ENCODE measurements around the gene STK38L. TPM values are rescaled to one million over a fixed set of nuclear protein-coding genes. Genes with fewer than 3 reads are reported as not detected.

The STK38L gene
- polyA plus RNA-seq, 4 donors: 35.5 to 43.9 (median 43.5) TPM

DNA sequence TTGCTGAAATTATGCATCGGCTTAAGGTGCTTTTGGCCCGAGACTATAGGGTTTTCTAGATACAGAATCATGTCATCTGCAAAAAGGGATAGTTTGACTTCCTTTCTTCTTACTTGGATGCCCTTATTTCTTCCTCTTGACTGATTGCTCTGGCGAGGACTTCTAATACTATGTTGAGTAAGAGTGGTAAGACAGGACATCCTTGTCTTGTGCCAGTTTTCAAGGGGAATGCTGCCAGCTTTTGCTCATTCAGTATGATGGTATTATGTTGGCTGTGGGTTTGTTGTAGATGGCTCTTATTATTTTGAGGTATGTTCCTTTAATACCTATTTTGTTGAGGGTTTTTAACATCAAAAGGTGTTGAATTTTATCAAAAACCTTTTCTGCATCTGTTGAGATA is 96.9 kb downstream of the STK38L start:
- DNase-seq (ENCODE audit: low read depth in 4 of 4, low spot score in 2 of 4): no peak

DNA sequence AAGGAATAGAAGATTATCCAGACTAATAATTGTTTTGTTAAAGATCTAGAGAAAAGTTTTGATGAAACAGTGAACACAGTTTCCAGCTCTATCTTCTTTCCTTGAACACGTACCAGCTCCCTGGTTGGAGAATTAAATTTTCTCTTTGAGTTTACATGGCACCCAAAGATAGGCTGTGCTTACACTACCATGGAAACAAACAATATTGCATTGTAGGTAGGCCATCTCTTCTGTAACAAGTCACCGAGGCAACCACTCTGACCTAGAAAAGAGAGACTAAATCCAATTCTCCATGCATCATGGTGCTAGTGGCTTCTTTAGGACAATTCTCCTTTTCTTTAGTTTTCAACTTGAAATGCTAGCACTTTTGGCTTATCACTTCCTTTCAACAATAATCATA is 98.5 kb downstream of the STK38L start:
- DNase-seq (ENCODE audit: low read depth in 4 of 4, low spot score in 2 of 4): no peak

DNA sequence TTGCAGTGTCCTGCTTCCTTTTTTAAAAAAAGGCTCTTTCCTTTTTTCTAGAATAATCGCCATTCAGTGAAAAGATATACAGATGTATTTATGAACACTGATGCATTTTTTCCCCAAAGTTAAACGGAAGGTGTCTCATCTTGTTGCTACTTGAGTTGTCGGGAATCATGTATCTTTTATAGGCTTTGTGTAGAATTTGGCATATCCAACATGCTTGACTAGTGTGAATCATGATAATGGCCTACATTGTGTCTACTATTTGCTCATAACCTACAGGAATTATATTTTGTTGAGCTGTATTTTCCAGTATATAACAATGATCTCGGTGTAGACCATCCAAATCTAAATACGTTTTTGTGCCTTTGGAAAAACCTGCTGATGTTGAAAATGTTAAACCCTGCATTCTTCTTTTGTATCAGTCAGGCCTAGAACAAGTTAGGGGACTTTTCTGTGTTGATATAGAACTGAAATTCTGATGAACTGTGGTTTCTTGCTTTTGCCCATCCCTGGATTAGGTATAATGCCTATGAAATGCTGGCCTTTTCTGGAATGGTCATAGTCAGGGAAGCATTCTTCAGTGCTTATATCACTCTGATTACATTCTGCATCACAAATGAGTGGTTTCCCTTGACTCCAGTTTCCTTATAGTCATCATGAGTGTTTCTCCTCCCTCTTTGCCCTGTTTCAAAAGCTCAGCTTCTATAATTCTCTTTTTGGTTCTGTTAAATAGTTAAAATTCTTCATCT is 99.3 kb downstream of the STK38L start:
- DNase-seq (ENCODE audit: low read depth in 4 of 4, low spot score in 2 of 4): no peak

DNA sequence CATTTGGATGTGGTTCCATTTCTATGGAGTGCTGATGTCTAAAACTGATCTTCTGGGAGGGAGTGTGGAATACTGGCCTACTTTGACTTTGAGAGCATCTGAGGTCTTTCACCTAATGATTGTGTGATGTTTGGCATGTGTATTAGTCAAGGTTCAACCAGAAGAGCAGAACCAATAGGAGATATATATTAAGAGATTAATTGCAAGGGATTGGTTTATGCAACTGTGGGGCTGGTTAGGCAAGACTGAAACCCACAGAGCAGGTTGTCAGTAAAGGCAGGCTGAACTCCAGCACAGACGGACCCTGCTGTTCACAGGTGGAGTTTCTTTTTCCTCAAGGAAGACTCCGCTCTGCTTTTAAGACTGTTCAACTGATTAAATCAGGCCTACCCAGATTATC is 100.2 kb downstream of the STK38L start:
- no peak for DNase-seq (ENCODE audit: low read depth in 4 of 4, low spot score in 2 of 4)

DNA sequence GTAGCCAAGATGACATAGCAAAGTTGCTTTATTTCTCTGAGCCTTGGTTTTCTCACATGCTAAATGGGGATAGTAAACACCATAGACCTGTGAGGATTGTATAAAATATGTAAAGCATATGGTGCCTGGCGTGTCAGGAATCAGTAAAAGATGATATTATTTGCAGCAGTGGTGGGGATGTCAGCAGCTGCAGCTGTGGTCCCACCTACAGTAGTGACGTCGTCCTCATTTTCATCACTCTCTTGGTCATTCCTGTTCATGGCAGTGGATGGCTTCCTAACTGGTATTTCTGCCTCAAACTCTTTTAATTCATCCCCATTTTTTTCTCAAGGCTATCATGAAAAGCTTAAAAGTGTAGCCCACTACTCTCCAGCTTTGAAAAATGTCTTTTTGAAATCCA is 100.7 kb downstream of the STK38L start:
- DNase-seq (ENCODE audit: low read depth in 4 of 4, low spot score in 2 of 4): no peak

DNA sequence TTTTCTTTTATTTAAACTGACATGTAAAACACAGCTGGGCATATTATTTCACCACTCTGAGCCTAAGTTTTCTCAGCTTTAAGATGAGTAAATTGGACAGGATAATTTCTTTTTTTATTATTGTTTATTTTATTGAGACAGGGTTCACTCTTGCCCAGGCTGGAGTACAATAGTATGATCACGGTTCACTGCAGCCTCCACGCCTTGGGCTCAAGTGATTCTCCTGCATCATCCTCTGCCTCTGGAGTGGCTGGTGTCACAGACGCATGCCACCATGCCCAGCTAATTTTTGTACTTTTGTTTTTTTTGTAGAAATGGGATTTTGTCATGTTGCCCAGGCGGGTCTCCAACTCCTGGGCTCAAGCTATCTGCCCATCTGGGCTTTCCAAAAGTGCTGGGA is 101.3 kb downstream of the STK38L start:
- DNase-seq (ENCODE audit: low read depth in 4 of 4, low spot score in 2 of 4): no peak

DNA sequence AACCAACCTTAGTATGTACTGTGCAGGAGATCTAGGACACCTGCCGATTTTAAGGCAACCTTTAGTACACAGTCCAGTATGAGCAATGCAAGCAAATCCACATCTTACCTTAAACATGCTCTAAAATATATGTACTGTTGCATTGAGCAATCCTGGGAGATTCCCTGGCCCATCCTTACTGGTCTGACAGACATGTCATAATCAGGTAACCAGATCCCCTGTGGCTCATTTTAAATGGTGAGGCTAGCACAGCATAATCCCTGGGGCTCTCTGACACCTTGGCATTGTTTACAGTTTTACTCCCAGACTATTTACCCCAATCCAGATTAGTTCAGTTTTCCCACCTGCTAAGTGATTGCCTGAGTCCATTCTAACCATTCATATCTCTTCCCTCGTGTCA is 103.7 kb downstream of the STK38L start:
- no peak for DNase-seq (ENCODE audit: low read depth in 4 of 4, low spot score in 2 of 4)

DNA sequence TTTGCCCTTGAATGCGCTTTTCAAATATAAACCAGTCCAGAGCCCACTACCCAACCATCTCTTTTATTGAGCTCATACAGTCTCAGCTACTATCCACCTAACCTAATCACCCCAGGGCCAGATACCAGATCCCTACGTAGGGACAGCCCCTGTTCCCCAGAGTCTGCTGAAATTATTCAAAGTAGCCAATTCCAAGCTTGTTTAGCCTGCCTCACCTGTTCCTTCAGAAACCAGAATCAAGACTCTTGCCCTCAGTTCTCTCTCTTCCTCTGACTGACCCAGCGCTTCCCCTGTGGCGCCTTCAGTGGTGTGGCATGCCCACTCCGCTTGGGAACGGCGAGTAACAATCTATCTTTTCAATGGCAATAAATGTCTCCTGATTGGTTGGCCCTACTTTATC is 107.4 kb downstream of the STK38L start:
- DNase-seq (ENCODE audit: low read depth in 4 of 4, low spot score in 2 of 4): no peak

DNA sequence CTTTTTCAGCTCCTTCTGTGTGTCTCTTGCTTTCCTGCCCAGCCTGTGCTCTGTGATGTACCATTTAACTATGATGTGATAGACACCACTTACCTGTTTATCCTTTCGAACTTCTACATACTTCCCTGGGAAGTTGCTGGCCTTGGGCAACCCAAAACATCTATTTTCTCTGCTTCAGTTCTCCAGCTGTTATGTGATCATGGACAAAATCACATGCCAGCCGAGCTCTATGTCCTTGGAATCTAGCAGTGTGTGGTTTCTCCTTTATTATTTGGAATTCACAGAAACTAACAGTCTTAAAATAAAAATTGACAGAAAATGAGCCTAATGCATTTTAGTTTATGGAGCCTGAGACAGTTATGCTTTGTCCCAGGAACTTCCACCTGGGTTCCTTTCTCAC is 111.4 kb downstream of the STK38L start:
- no peak for DNase-seq (ENCODE audit: low read depth in 4 of 4, low spot score in 2 of 4)

DNA sequence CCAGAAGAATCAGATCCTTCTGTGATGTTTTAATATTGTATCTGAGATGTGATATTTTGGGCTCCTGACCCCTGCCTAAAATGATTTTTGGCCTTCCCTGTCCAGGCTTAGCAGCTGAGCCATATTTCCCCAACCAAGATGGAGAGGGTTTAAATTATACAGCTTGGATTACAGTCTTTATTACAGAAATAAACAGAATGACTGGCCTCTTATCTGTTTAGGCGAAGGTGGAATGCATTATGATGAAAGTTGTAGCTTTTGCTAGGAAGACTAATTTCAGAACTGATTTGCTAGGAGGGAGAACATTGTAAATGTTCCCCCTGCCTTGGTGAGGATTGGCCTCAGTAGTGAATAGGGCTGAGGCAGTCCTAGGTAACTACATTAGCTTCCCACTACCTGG is 111.9 kb downstream of the STK38L start:
- DNase-seq (ENCODE audit: low read depth in 4 of 4, low spot score in 2 of 4): no peak

DNA sequence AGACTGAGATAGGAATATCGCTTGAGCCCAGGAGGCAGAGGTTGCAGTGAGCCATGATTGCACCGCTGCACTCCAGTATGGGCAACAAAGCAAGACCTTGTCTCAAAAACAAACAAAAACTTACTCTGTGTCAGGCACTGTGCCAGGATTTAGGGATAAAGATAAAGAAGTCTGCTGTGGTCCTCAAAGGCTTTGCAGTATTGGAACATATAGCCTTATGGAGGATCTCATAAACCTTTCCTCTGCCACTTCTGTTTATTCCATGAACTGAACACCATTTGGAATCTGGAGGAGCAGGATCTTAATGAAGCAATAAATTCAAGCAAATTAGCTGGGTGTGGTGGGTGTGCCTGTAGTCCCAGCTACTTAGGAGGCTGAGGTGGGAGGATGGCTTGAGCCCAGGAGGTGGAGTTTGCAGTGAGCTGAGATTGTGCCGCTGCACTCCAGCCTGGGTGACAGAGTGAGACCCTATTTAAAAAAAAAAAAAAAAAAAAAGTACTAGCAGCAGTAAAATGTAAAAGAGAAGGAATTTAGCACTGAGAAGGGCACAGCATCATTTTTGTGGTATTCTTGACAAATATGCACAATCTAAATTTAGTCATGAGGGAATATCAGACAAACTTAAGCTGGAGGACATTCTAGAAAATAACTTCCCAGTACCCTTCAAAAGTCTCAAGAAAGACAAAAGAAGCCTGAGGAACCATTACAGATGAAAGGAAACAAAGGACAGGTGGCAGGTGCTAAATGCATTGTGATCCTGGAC is 115.7 kb downstream of the STK38L start:
- no peak for DNase-seq (ENCODE audit: low read depth in 4 of 4, low spot score in 2 of 4)

DNA sequence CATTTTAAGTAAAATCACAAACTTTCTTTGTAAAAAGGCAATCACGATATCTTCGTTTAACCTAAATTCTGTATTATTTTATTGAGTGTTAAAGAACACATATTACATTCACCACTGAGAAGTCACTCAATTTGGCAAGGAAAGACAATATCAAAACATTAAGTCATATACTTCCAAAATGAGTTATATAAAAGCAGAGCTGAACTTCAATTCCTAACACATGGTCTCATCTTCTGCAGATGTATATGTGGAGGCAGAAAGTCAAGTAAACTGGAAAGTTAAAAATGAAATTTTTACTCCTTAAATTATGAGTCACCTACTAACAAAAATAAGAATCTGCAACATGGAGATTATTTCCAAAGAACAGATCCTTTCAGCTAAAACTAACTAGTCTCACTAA is 117.3 kb downstream of the STK38L start:
- DNase-seq (ENCODE audit: low read depth in 4 of 4, low spot score in 2 of 4): no peak

DNA sequence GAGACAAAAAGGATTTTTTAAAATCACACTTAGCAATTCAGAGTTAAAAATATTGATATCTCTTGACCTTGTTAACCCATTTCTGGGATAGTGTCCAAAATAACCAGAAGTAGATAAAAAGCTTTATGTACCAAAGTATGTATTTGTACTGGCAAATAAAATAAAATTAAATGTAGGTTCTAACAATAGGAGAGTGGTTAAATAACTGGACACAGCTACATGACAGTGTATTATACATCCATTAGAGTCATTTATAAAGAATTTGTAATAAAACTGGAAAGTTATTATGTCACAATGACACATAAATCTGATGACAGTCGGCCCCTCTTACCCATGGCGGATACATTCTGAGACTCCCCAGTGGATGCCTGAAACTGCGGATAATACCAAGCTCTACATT is 122.5 kb downstream of the STK38L start:
- DNase-seq (ENCODE audit: low read depth in 4 of 4, low spot score in 2 of 4): no peak

DNA sequence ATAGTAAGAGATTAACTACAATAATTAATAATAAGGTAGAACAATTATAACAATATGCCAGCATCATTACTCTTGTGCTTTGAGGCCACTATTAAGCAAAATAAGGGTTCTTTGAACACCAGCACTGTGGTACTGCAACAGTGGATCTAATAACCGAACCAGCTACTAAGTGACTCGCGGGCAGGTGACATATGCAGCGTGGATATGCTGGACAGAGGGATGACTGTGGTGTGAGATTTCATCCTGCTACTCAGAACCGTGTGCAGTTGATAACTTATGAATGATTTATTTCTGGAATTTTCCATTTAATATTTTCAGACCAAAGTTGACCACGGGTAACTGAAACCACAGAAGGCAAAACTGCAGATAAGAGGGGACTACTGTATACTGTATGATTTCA is 123.0 kb downstream of the STK38L start:
- no peak for DNase-seq (ENCODE audit: low read depth in 4 of 4, low spot score in 2 of 4)

Other genes with a start within 250 kb of the STK38L start
- gene TM7SF3, start 229.9 kb upstream of the STK38L start, polyA plus RNA-seq (ENCODE audit: insufficient read length in 4 of 4): 10 to 100 TPM; 70.2 to 92.5 (median 88.4) TPM
- 10 to 100 TPM; 51.3 to 64.6 (median 57.3) TPM for gene MED21, start 221.7 kb upstream of the STK38L start, polyA plus RNA-seq (ENCODE audit: insufficient read length in 4 of 4)
- gene C12orf71, start 161.7 kb upstream of the STK38L start, polyA plus RNA-seq (ENCODE audit: insufficient read length in 4 of 4): under 1 TPM in 1 of 4 donors, not detected in 3; 0.21 TPM
- gene BMAL2, start 88.5 kb downstream of the STK38L start, polyA plus RNA-seq (ENCODE audit: insufficient read length in 4 of 4): 1 to 10 TPM; 5.6 to 7.1 (median 7.0) TPM
- 1 to 10 TPM in 1 of 4 donors, under 1 TPM in 3; 0.18 to 1.4 (median 0.74) TPM for gene SMCO2, start 202.4 kb downstream of the STK38L start, polyA plus RNA-seq (ENCODE audit: insufficient read length in 4 of 4)

Measured in left renal cortex interstitium (tissue), 4 donors.